Stimulated activated CD8-positive, alpha-beta memory T cell treated with anti-CD3 and anti-CD28 coated beads, Interleukin-12 subunit alpha, Interleukin-12 subunit beta, amount 100 ng/mL, for 24 hours (primary cell): ENCODE data around the gene MUSTN1.

Source experiments
- DNase-seq: peaks from one replicate; pipeline ENCODE4 v3.0.0-alpha.2; 2020; ENCODE audit errors: extremely low read depth

Gene MUSTN1

GRCh38 chr3:52852419-52852818 is 17.6 kb upstream of the MUSTN1 start:
- DNase-seq: no peak

- DNase-seq: no peak
These were observed 16.5 kb upstream of the MUSTN1 start for GRCh38 chr3:52851348-52851747.

- DNase-seq: no peak
These were observed 14.8 kb upstream of the MUSTN1 start for GRCh38 chr3:52849656-52850055.

GRCh38 chr3:52848617-52849016 is 13.8 kb upstream of the MUSTN1 start:
- DNase-seq: no peak

GRCh38 chr3:52847726-52848125 is 12.9 kb upstream of the MUSTN1 start:
- DNase-seq: no peak

- no peak for DNase-seq
These were observed 12.4 kb upstream of the MUSTN1 start for GRCh38 chr3:52847241-52847640.

GRCh38 chr3:52846432-52846965 is 11.7 kb upstream of the MUSTN1 start:
- no peak for DNase-seq

- DNase-seq: no peak
These were observed 11.0 kb upstream of the MUSTN1 start for GRCh38 chr3:52845691-52846431.

- DNase-seq: no peak
These were observed 10.3 kb upstream of the MUSTN1 start for GRCh38 chr3:52845157-52845556.

GRCh38 chr3:52844290-52844975 is 9.6 kb upstream of the MUSTN1 start:
- no peak for DNase-seq

GRCh38 chr3:52843881-52844280 is 9.1 kb upstream of the MUSTN1 start:
- DNase-seq: no peak

- no peak for DNase-seq
These were observed 8.5 kb upstream of the MUSTN1 start for GRCh38 chr3:52843108-52843865.

GRCh38 chr3:52842424-52842823 is 7.6 kb upstream of the MUSTN1 start:
- DNase-seq: no peak

GRCh38 chr3:52841981-52842340 is 7.1 kb upstream of the MUSTN1 start:
- no peak for DNase-seq

- DNase-seq: no peak
These were observed 6.6 kb upstream of the MUSTN1 start for GRCh38 chr3:52841211-52841980.

GRCh38 chr3:52839892-52840545 is 5.2 kb upstream of the MUSTN1 start:
- DNase-seq: no peak

GRCh38 chr3:52839268-52839575 is 4.4 kb upstream of the MUSTN1 start:
- no peak for DNase-seq

- DNase-seq: no peak
These were observed 3.9 kb upstream of the MUSTN1 start for GRCh38 chr3:52838561-52839267.

- DNase-seq: no peak
These were observed 2.2 kb upstream of the MUSTN1 start for GRCh38 chr3:52836986-52837385.

- no peak for DNase-seq
These were observed 1.6 kb upstream of the MUSTN1 start for GRCh38 chr3:52836471-52836845.
